Stimulated activated memory B cell treated with anti-CD40 and anti-IgM and Interleukin-4, amounts not matched to agents 10 μg/mL and 1 μg/mL and 100 μg/mL, for 72 hours (primary cell): ENCODE measurements around the gene MRPS33.
A peak's percentile ranks its signal among the peaks of the same experiment; 100 is the strongest.

ENCODE experiments used
- ATAC-seq: fragments of 150-1000 bp; cut with Tn5 transposase; 2 replicates; pipeline ENCODE4 v1.10.0; 2021
- H3K27ac Mint-ChIP-seq: one replicate; pipeline ENCODE4 v1.8.0; 2022; ENCODE audit warnings: mild to moderate bottlenecking, mixed read lengths
- H3K27me3 Mint-ChIP-seq: one replicate; pipeline ENCODE4 v1.8.0; 2022; ENCODE audit warnings: mixed read lengths
- H3K36me3 Mint-ChIP-seq: one replicate; pipeline ENCODE4 v1.8.0; 2022; ENCODE audit warnings: mixed read lengths
- H3K4me1 Mint-ChIP-seq: one replicate; pipeline ENCODE4 v1.8.0; 2022; ENCODE audit warnings: mixed read lengths
- H3K4me3 Mint-ChIP-seq: one replicate; pipeline ENCODE4 v1.8.0; 2022; ENCODE audit warnings: mild to moderate bottlenecking, moderate library complexity, mixed read lengths
- H3K9me3 Mint-ChIP-seq: one replicate; pipeline ENCODE4 v1.8.0; 2022; ENCODE audit warnings: mixed read lengths

Gene MRPS33

DNA sequence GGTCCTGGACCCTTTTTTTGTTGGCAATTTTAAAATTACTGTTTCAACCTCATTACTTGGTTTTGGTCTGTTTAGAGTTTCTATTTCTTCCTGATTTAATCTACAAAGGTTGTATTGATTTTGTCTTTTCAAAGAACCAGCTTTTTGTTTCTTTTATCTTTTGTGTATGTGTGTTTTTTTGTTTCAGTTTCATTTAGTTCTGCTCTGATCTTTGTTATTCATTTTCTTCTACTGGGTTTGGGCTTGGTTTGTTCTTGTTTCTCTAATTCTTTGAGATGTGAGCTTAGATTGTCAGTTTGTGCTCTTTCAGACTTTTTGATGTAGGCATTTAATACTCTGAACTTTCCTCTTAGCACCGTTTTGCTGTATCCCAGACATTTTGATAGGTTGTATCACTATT, 8.5 kb upstream of the MRPS33 start:
- no peak for ATAC-seq
- Mint-ChIP-seq H3K9me3 (peaks cover 9% of the 10 kb centered on the region), H3K27me3 (peaks cover 54% of the 10 kb centered on the region), H3K4me1 (no peaks in the 10 kb centered on the region), H3K27ac (no peak overlapping the region), H3K4me3 (no peak overlapping the region), H3K36me3 (peaks cover 12% of the 10 kb centered on the region)

DNA sequence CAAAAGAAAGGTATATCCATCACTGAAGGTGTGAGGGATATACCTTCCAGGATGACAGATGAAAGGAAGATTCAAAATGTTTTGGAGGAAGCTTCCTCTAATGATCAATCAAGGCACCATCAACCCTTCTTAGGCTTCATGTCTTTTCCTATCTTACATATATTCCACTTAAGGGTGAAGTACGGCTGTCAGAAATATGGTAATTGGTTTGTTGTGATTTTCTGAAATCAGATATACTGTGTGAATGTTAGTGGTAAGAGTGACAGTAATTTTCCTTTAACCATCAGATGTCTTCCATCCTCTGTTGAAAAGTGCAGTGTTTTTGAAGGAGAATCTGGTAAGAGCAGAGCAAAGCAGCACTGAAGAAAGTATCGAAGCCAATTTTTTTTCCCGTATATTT, 2.8 kb upstream of the MRPS33 start:
- Mint-ChIP-seq H3K9me3 (peaks cover 4% of the 10 kb centered on the region), H3K4me1 (peaks cover 15% of the 10 kb centered on the region), H3K36me3 (no peaks in the 10 kb centered on the region), H3K27me3 (peaks cover 13% of the 10 kb centered on the region), H3K27ac (no peak overlapping the region), H3K4me3 (no peak overlapping the region)
- ATAC-seq: no peak

DNA sequence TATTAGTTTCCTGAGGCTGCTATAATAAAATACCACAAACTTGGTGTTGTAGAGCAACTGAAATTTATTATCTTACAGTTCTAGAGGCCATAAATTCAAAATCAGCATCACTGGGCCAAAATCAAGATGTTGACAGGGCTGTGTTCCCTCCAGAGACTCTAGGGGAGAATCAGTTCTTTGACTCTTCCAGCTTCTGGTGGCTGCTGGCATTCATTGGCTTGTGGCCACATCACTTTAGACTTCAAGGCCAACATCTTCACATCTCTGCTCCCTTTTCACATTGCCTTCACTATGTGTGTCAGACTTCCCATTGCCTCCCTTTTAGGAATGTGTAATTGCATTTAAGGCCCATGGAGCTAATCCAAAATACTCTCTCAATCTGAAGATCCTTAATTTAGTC, 1.6 kb upstream of the MRPS33 start:
- H3K9me3 Mint-ChIP-seq: peaks cover 4% of the 10 kb centered on the region
- H3K27ac Mint-ChIP-seq: no peak overlapping the region
- ATAC-seq: no peak
- peaks cover 1% of the 10 kb centered on the region for H3K27me3 Mint-ChIP-seq
- no peak overlapping the region for H3K4me3 Mint-ChIP-seq
- H3K36me3 Mint-ChIP-seq: no peaks in the 10 kb centered on the region
- H3K4me1 Mint-ChIP-seq: peaks cover 24% of the 10 kb centered on the region

DNA sequence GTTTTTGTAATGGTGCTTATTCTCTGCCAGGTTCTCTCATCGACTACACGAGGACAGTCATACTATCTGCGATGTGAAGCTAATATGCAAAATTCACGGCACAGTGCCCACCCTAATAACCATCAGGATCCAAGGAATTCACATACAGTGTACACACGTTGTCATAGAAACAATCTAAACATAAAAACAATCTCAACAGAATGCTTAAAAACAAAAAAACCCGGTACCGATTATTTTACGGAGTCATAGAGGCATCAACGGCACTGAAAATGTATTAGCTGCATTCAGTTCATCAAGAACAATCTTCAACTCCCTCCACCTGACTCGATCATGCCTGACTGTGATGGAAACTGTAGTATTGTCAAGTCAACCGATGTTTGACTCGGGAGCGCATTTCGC, 628 bp downstream of the MRPS33 start:
- Mint-ChIP-seq H3K4me1 (peaks cover 24% of the 10 kb centered on the region), H3K36me3 (peaks cover 14% of the 10 kb centered on the region), H3K9me3 (peaks cover 4% of the 10 kb centered on the region), H3K27ac (peak overlapping the region; percentile 94), H3K4me3 (peak overlapping the region; percentile 84), H3K27me3 (no peaks in the 10 kb centered on the region)
- ATAC-seq: peak; percentile 3

DNA sequence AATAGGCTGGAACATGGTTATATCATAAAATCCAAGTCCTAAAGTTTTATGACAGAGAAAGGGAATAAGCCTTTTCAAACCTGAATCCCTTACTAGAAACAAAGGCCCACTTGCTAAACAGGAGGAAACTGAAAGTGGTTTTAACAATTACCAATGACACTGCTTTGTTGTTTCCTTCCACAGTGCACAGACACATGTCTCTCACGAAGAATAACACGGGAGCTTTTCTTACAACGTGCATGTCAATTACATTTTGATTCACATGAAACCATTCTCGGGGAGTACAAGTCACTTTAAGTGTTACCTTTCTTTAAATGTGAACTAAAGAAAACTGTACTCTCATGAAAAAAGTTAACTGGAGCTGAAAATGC, 1.4 kb downstream of the MRPS33 start:
- H3K36me3 Mint-ChIP-seq: peaks cover 15% of the 10 kb centered on the region
- peak overlapping the region; percentile 94 for H3K27ac Mint-ChIP-seq
- peak overlapping the region; percentile 84 for H3K4me3 Mint-ChIP-seq
- no peaks in the 10 kb centered on the region for H3K27me3 Mint-ChIP-seq
- H3K9me3 Mint-ChIP-seq: peaks cover 4% of the 10 kb centered on the region
- peaks cover 24% of the 10 kb centered on the region for H3K4me1 Mint-ChIP-seq
- no peak for ATAC-seq

DNA sequence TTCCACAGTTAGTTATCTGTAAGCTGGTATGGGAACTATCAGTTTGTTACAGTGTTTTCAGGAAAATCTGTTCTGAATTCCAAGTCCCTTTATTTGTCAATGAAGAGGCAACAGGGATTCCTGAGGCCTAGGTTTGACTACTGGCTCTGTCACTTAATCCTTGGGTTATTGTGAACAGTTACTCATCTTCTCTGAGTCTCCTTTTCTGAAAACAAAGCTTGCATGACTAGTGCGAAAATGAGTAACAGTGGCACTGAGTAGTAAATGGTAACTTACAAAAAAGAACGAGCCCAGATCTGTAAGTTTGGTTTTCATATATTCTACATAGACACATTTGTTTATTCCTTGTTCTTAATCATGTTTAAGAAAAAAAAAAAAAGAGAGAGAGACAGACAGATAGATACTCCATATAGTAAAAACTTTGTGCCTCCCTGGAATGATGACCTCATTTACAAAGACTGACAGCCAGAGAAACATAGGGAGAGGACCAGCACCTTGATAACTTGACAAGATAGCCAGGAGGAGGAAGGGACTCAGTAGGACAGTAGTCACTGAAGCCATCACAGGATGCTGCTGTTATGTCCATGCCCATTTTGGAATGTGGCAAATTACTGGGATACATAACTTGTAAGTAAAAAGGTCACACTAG, 1.9 kb downstream of the MRPS33 start:
- Mint-ChIP-seq H3K36me3 (peaks cover 17% of the 10 kb centered on the region), H3K9me3 (peaks cover 4% of the 10 kb centered on the region), H3K4me3 (peak overlapping the region; percentile 44), H3K4me1 (peaks cover 24% of the 10 kb centered on the region), H3K27me3 (no peaks in the 10 kb centered on the region), H3K27ac (peak overlapping the region; percentile 94)
- no peak for ATAC-seq

DNA sequence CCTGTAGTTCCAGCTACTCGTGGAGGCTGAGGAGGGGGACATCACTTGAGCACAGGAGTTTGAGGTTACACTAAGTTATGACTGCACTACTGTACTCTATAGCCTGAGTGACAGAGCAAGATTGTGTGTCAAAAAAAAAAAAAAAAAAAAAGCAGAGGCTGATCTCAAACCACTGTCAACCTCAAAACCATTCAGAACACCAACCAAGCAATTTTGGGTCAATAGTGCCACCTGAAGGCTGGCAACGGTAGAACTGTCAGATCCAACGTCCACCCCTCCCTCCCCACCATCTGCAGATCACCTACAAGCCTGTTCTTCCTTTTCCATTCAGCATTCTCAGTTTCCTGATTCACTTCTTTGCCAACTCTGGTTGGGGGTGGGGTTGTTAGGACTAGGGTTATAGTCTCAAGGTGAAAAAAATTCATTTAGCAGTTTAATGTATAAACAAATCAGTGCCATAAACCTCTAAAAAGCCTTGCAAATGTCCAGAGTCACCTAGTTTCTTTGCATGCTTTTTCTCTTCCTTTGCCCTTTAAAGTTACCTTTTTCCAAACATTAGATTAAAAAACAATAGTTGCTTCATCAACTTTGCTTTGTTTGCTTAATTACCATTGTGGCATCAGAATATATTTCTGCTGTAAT, 2.6 kb downstream of the MRPS33 start:
- Mint-ChIP-seq H3K27ac (no peak overlapping the region), H3K4me3 (no peak overlapping the region), H3K27me3 (no peaks in the 10 kb centered on the region), H3K4me1 (peaks cover 24% of the 10 kb centered on the region), H3K36me3 (peaks cover 23% of the 10 kb centered on the region), H3K9me3 (peaks cover 4% of the 10 kb centered on the region)
- ATAC-seq: no peak

DNA sequence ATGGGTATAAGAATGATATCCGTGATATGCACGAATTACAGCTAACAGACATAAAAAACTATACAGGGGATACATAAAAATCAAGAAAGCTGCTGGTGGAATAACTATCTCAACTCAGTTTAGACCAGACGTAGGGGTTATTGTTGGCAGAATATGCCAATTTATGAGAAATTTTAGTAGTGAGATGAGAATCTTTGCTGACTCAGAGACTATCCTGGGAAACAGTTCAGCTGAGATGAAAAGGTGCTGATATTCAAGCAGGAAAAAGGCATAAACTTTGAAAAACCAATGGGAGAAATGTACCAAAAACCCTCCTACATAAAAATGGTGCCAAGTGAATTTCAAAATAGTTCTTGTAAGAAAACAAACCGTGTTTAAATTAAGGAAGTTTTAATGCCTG, 3.3 kb downstream of the MRPS33 start:
- no peak overlapping the region for H3K4me3 Mint-ChIP-seq
- H3K27ac Mint-ChIP-seq: no peak overlapping the region
- peaks cover 27% of the 10 kb centered on the region for H3K36me3 Mint-ChIP-seq
- peaks cover 24% of the 10 kb centered on the region for H3K4me1 Mint-ChIP-seq
- no peak for ATAC-seq
- H3K9me3 Mint-ChIP-seq: peaks cover 1% of the 10 kb centered on the region
- H3K27me3 Mint-ChIP-seq: no peaks in the 10 kb centered on the region

DNA sequence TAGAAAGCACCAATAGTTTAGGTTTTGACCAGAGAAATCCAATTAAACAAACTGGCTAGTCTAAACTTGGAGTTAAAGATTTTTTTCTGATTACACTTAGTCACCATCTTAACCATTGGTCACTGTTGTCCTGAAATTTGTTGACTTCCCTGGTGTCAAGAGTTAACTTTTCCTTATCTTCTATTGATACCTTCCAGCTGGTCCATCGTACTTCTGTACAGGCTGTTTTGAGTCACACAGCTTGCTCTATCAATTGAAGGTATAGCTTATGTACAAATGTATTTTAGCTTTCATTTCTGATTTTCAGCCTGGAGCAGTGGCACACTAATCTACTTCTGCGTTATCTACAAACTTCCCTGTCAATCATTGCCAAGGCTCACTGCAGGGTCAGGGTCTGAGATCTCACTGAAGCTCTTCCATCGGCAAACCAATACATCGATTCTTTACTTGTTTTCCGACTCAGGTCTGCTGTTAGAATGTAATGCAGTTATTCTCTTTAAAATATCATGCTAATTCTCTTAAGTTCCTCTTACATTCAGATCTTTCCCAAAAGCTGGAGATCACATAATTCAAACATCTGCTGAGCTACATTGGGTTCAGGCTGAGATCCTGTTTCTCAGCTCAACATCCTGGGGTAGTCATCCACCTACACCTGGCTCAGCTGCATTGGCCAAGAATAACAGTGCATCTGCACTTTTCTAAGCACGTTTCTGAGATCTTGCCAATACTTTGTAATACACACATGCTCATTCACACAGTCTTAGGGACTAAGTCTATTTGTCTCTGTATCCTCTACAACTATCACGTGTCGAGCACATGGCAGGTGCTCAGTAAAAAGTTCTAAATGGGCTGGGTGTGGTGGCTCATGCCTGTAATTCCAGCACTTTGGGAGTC, 11.3 kb downstream of the MRPS33 start:
- no peak for ATAC-seq
- H3K27me3 Mint-ChIP-seq: no peaks in the 10 kb centered on the region
- no peak overlapping the region for H3K4me3 Mint-ChIP-seq
- no peaks in the 10 kb centered on the region for H3K4me1 Mint-ChIP-seq
- H3K36me3 Mint-ChIP-seq: peaks cover 24% of the 10 kb centered on the region
- H3K27ac Mint-ChIP-seq: no peak overlapping the region
- H3K9me3 Mint-ChIP-seq: no peaks in the 10 kb centered on the region

DNA sequence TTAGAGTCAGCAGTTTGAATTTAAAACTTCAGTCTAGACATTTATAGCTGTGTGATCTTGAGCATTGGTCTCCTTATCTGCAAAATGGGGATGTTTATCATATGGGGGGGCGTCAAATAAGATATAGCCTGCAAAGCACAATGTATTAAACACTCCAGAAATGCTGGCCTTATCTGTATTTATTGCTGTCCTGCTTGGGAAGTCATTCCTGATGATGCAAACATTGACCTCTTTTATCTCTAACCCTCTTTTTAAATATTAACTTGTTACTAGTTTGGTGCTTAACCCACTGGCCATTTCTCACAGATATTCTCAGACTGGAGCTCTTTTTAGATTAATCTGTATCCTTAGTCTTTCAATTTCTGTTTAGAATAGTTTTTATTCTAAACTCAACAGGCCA, 13.2 kb downstream of the MRPS33 start:
- ATAC-seq: no peak
- H3K36me3 Mint-ChIP-seq: peaks cover 13% of the 10 kb centered on the region

DNA sequence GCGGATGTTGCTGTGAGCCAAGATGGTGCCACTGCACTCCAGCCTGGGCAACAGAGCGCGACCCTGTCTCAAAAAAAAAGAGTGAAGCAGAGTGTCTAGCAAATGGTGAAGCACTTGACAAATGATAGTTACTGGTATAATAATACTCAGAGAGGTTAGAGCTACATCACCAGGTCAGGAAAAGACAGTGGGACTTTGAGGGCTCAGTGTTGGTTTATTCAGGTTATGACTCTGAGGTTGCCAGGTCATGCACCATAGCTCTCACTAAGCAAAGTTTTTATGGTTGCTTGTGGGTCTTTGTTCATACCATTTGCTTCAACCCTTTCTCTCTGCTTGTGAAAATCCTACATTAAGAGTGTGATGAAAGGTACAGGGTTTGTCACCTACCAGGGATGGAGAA, 13.6 kb downstream of the MRPS33 start:
- ATAC-seq: no peak
- Mint-ChIP-seq H3K4me1 (no peaks in the 10 kb centered on the region), H3K9me3 (no peaks in the 10 kb centered on the region), H3K36me3 (peaks cover 9% of the 10 kb centered on the region), H3K27ac (no peak overlapping the region), H3K4me3 (no peak overlapping the region), H3K27me3 (no peaks in the 10 kb centered on the region)

More for the DNA sequence above, 13.2 kb downstream of the MRPS33 start:
- Mint-ChIP-seq H3K4me1 (no peaks in the 10 kb centered on the region), H3K4me3 (no peak overlapping the region), H3K9me3 (no peaks in the 10 kb centered on the region), H3K27ac (no peak overlapping the region), H3K27me3 (no peaks in the 10 kb centered on the region)

DNA sequence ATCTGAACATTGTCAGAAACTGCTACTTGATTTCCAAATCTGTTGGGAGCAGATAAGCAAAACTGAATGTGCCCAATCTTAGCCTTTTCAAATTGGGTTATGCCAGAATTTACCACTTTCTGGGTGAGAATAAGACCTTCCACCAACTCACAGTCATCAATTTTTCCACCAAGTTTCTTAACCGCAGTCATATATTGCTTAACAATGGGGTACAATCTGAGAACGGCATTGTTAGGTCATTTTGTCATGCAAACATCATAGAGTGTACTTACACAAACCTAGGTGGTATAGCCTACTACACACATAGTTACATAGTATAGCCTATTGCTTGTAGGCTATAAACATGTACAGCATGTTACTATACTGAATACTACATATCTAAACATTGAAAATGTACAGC, 16.0 kb downstream of the MRPS33 start:
- no peaks in the 10 kb centered on the region for H3K36me3 Mint-ChIP-seq
- no peak for ATAC-seq
- no peaks in the 10 kb centered on the region for H3K9me3 Mint-ChIP-seq
- peaks cover 9% of the 10 kb centered on the region for H3K27me3 Mint-ChIP-seq
- H3K27ac Mint-ChIP-seq: no peak overlapping the region
- H3K4me1 Mint-ChIP-seq: no peaks in the 10 kb centered on the region
- H3K4me3 Mint-ChIP-seq: no peak overlapping the region

DNA sequence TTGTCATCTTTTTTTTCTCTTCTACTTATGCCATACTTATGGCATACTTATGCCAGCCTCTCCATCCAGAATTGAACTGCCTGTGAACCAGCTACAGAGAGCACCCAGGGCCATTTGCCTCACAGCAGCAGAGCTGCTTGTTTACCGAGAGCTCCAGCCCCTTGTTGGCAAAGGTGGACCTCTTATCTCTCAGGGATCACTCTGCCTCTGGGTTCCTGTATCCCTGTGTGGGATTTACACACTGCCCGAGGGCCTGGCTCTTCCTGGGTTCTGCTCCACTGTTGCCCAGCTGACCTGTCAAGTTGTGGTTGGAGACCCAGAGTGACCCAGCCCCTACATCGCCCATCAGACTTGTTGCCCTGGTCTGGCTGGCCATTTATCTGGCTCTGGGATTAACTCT, 22.3 kb downstream of the MRPS33 start:
- Mint-ChIP-seq H3K4me3 (no peak overlapping the region), H3K27ac (no peak overlapping the region), H3K36me3 (no peaks in the 10 kb centered on the region), H3K27me3 (peaks cover 15% of the 10 kb centered on the region), H3K9me3 (no peaks in the 10 kb centered on the region), H3K4me1 (no peaks in the 10 kb centered on the region)
- no peak for ATAC-seq

DNA sequence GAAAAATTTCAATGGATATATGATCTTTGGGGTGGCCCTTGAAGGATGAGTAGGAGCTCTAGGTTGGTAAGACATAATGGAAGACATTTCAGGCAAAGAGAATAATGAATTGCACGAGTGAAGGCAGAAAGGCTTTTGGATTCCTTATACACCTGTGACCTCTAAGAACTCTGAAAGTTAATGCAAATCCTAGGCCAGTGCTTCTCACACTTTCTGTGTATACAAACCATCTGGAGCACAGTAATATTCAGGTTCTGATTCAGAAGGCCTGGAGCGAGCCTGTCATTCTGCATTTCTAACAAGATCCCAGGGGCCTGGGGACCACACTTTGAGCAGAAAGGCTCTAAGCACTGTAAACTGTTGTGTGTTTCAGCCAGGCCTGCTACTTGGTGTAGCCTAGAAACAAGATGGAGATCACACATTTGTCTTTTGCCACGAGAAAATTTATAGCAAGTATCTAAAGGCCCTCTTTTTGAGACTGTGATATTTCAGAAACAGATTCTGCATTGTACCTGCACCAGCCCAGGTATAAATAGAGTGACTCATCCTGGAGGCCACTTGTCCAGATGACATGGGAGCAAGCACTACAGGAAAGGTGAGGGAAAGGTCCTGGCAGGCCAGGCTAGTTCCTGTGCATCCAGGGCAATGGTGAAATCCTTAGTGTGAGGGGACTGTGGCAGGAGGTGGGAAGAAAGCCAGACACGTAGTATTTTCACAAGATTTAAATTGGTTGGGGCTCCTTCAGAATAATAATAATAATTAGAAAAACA, 24.4 kb downstream of the MRPS33 start:
- Mint-ChIP-seq H3K36me3 (no peaks in the 10 kb centered on the region), H3K27ac (no peak overlapping the region), H3K4me1 (no peaks in the 10 kb centered on the region), H3K27me3 (peaks cover 31% of the 10 kb centered on the region), H3K9me3 (no peaks in the 10 kb centered on the region), H3K4me3 (no peak overlapping the region)
- ATAC-seq: no peak

DNA sequence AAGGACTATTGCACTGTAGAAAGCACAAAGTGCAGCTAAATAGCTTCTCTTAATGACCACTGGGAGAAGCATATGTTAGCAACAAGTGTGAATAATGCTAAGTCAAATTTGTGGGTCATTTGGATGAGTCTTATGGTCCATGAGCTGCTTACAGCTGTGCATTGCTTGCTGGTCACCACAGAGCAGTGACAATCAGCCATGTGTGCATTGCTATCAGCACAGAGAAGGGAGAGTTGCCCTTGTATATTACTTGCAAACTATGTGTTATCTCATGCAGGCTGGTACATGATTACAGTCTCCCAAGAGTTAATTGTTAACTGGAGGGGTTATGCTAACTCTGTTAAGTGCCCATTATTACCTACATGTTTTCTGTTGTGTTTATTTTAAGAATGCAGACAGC, 25.7 kb downstream of the MRPS33 start:
- no peak overlapping the region for H3K27ac Mint-ChIP-seq
- no peaks in the 10 kb centered on the region for H3K9me3 Mint-ChIP-seq
- no peaks in the 10 kb centered on the region for H3K36me3 Mint-ChIP-seq
- ATAC-seq: no peak
- peaks cover 32% of the 10 kb centered on the region for H3K27me3 Mint-ChIP-seq
- no peaks in the 10 kb centered on the region for H3K4me1 Mint-ChIP-seq
- no peak overlapping the region for H3K4me3 Mint-ChIP-seq
